NCI-H345 treated with DMSO at 0.1 percent for 48 hours (cell line): ENCODE results near the gene RCAN2.
"Not testable (repeated sequence)": the region's sequence is repeated elsewhere in the genome, so short reads cannot be mapped to it uniquely, and the experiment has no call there.

ENCODE experiments used
- DNase-seq: peaks from one replicate; lab custom pipeline; 2025; ENCODE audit not compliant: unreplicated experiment; lab: John Stamatoyannopoulos, UW

The RCAN2 gene

GRCh38 chr6:46338131-46338530 is 153.1 kb downstream of the RCAN2 start:
- DNase-seq = no peak

- DNase-seq = no peak
These were observed 156.8 kb downstream of the RCAN2 start for GRCh38 chr6:46334442-46334841.

- no peak for DNase-seq
These were observed 157.8 kb downstream of the RCAN2 start for GRCh38 chr6:46333481-46333880.

GRCh38 chr6:46332448-46332847 is 158.8 kb downstream of the RCAN2 start:
- DNase-seq = not testable (repeated sequence)

- no peak for DNase-seq
These were observed 159.8 kb downstream of the RCAN2 start for GRCh38 chr6:46331461-46331860.

GRCh38 chr6:46329568-46329967 is 161.7 kb downstream of the RCAN2 start:
- no peak for DNase-seq

GRCh38 chr6:46327779-46328178 is 163.5 kb downstream of the RCAN2 start:
- no peak for DNase-seq

GRCh38 chr6:46325561-46326530 is 165.4 kb downstream of the RCAN2 start:
- peak; percentile 60 for DNase-seq

- no peak for DNase-seq
These were observed 166.5 kb downstream of the RCAN2 start for GRCh38 chr6:46324706-46325105.

GRCh38 chr6:46323966-46324622 is 167.2 kb downstream of the RCAN2 start:
- DNase-seq = no peak

- no peak for DNase-seq
These were observed 167.8 kb downstream of the RCAN2 start for GRCh38 chr6:46323312-46323965.

- DNase-seq = no peak
These were observed 170.7 kb downstream of the RCAN2 start for GRCh38 chr6:46320505-46320904.

GRCh38 chr6:46315589-46315988 is 175.7 kb downstream of the RCAN2 start:
- no peak for DNase-seq

- DNase-seq = no peak
These were observed 178.6 kb downstream of the RCAN2 start for GRCh38 chr6:46312654-46313053.

- no peak for DNase-seq
These were observed 181.1 kb downstream of the RCAN2 start for GRCh38 chr6:46310196-46310595.

GRCh38 chr6:46306431-46306830 is 184.8 kb downstream of the RCAN2 start:
- no peak for DNase-seq

GRCh38 chr6:46305833-46306232 is 185.4 kb downstream of the RCAN2 start:
- DNase-seq = no peak

GRCh38 chr6:46305236-46305635 is 186.0 kb downstream of the RCAN2 start:
- DNase-seq = no peak

- no peak for DNase-seq
These were observed 188.4 kb downstream of the RCAN2 start for GRCh38 chr6:46302816-46303215.

GRCh38 chr6:46302176-46302575 is 189.1 kb downstream of the RCAN2 start:
- DNase-seq = no peak

- DNase-seq = no peak
These were observed 192.0 kb downstream of the RCAN2 start for GRCh38 chr6:46299253-46299652.

GRCh38 chr6:46296586-46296985 is 194.7 kb downstream of the RCAN2 start:
- DNase-seq = no peak
